Endothelial cell of umbilical vein (primary cell): Measurements from ENCODE around the gene SAAL1. TPM values are rescaled to one million over a fixed set of nuclear protein-coding genes. Genes with fewer than 3 reads are reported as not detected.

ENCODE experiments used
- BruUV-seq: library from RNA; stranded (reverse); fragments of 400-500 nt; replicated peaks from 2 replicates; lab custom pipeline; 2021; lab: Mats Ljungman, UMichigan
- CTCF ChIA-PET: fragments of 300-600, 350-600 bp; sonication (Branson Sonifier 250); formaldehyde crosslinking; loops from one replicate; lab custom pipeline; 2021; ENCODE audit warnings: antibody characterized with exemption, inconsistent platforms; lab: Charles Lee
- POLR2A ChIA-PET: fragments of 300-600, 350-600 bp; sonication (Branson Sonifier 250); formaldehyde crosslinking; loops from one replicate; lab custom pipeline; 2021; ENCODE audit warnings: antibody characterized with exemption, inconsistent platforms; lab: Charles Lee
- DNase-seq: peaks from one replicate; pipeline ENCODE4 v3.0.0-alpha.2; 2011; ENCODE audit warnings: low read depth, low spot score
- FAIRE-seq: peaks from 2 replicates; lab custom pipeline; 2011; peaks lifted over from hg19 to GRCh38; lab: Jason Lieb, UNC
- H2AFZ ChIP-seq: 2 replicates; pipeline ENCODE4 v1.6.0; 2012; ENCODE audit warnings: low read depth, low read length, control low read depth, inconsistent platforms
- H3K27ac ChIP-seq: 2 replicates; pipeline ENCODE4 v1.5.1; 2011; ENCODE audit warnings: low read depth, mild to moderate bottlenecking, control low read depth, low read length, moderate library complexity; ENCODE audit not compliant: insufficient read depth
- H3K27me3 ChIP-seq, 2 experiments: 2 replicates each; pipeline versions ENCODE4 v1.6.0 to v1.6.1; 2011; ENCODE audit warnings: low read length in 2 of 2, mixed read lengths in 1 of 2; ENCODE audit not compliant: control insufficient read depth in 2 of 2, insufficient read depth in 2 of 2
- H3K36me3 ChIP-seq, 2 experiments: 2 replicates in 1 of 2; 3 replicates in 1 of 2; pipeline ENCODE4 v1.5.1; 2011; ENCODE audit warnings: low read length in 2 of 2, mild to moderate bottlenecking in 1 of 2, moderate library complexity in 1 of 2; ENCODE audit not compliant: control insufficient read depth in 2 of 2, insufficient read depth in 2 of 2; ENCODE audit errors: extremely low read depth in 1 of 2
- H3K4me1 ChIP-seq: 3 replicates; pipeline ENCODE4 v1.5.1; 2011; ENCODE audit warnings: mild to moderate bottlenecking, low read length; ENCODE audit not compliant: control insufficient read depth, insufficient read depth; ENCODE audit errors: extremely low read depth
- H3K4me2 ChIP-seq: 2 replicates; pipeline ENCODE4 v1.6.1; 2011; ENCODE audit warnings: low read length, control low read depth, mixed read lengths; ENCODE audit not compliant: insufficient read depth
- H3K4me3 ChIP-seq, 3 experiments: fragments of 200-600 bp in 1 of 3; sonication (generic), shearing (Covaris generic) in 1 of 3; replicated peaks in 1 of 3; 2 replicates each; pipeline ENCODE4 v1.5.1; 2011 to 2016; ENCODE audit warnings: control low read depth in 3 of 3, low read length in 3 of 3, mild to moderate bottlenecking in 2 of 3, inconsistent platforms in 1 of 3, low read depth in 1 of 3, moderate library complexity in 1 of 3; ENCODE audit not compliant: insufficient read depth in 1 of 3
- H3K79me2 ChIP-seq: 2 replicates; pipeline ENCODE4 v1.6.0; 2012; ENCODE audit warnings: low read length, inconsistent platforms; ENCODE audit not compliant: control insufficient read depth, insufficient read depth
- H3K9ac ChIP-seq: replicated peaks from 2 replicates; pipeline ENCODE3; 2011; ENCODE audit warnings: low read length, control low read depth; ENCODE audit not compliant: insufficient read depth; ENCODE audit errors: extremely low read depth
- H3K9me1 ChIP-seq: replicated peaks from 3 replicates; pipeline ENCODE4 v1.6.0; 2011; ENCODE audit warnings: mild to moderate bottlenecking, low read length; ENCODE audit not compliant: control insufficient read depth, insufficient read depth; ENCODE audit errors: extremely low read depth
- H3K9me3 ChIP-seq: replicated peaks from 2 replicates; pipeline ENCODE4 v1.5.1; 2012; ENCODE audit warnings: low read length, inconsistent platforms; ENCODE audit not compliant: control insufficient read depth, insufficient read depth
- H4K20me1 ChIP-seq: replicated peaks from 2 replicates; pipeline ENCODE3; 2011; ENCODE audit warnings: mild to moderate bottlenecking, low read length; ENCODE audit not compliant: control insufficient read depth, insufficient read depth; ENCODE audit errors: extremely low read depth
- EZH2 ChIP-seq: IDR thresholded peaks from 2 replicates; pipeline ENCODE4 v1.6.1; 2012; ENCODE audit warnings: borderline replicate concordance, low read depth, mild to moderate bottlenecking, moderate library complexity, low read length, inconsistent platforms; ENCODE audit not compliant: severe bottlenecking
- FOS ChIP-seq: IDR thresholded peaks from 2 replicates; pipeline ENCODE4 v1.6.1; 2011; ENCODE audit warnings: mild to moderate bottlenecking, low read length, moderate library complexity, borderline replicate concordance; ENCODE audit not compliant: insufficient read depth
- GATA2 ChIP-seq: IDR thresholded peaks from 2 replicates; pipeline ENCODE4 v1.7.0; 2011; ENCODE audit warnings: low read depth, mild to moderate bottlenecking, moderate library complexity, mixed read lengths, low read length; ENCODE audit not compliant: insufficient read length, insufficient read depth
- JUN ChIP-seq: IDR thresholded peaks from 2 replicates; pipeline ENCODE4 v1.6.1; 2011; ENCODE audit warnings: borderline replicate concordance, low read depth; ENCODE audit not compliant: insufficient read length, insufficient read depth
- MYC ChIP-seq: IDR thresholded peaks from one replicate; pipeline ENCODE4 v1.6.1; 2011; ENCODE audit warnings: mild to moderate bottlenecking, low read depth, low read length
- POLR2A ChIP-seq: IDR thresholded peaks from 2 replicates; pipeline ENCODE4 v1.6.1; 2012; ENCODE audit warnings: low read depth, mild to moderate bottlenecking, control low read depth, low read length
- POLR2AphosphoS5 ChIP-seq: IDR thresholded peaks from 2 replicates; pipeline ENCODE4 v1.6.1; 2012; ENCODE audit warnings: low read depth, mild to moderate bottlenecking, control low read depth, low read length, moderate library complexity; ENCODE audit not compliant: insufficient read depth
- dilution Hi-C: fragments of 300-500 bp; cut with MboI; formaldehyde crosslinking; loops from one replicate; pipeline ENCODE4 v1.15.0; 2019; ENCODE audit warnings: low sequenced_read_pairs; ENCODE audit not compliant: extremely low pct_ligation_motif_present
- intact Hi-C: fragments of 100-400 bp; cut with micrococcal nuclease; formaldehyde crosslinking; loops from one replicate; pipeline ENCODE4 v1.10.0; 2022
- polyA plus RNA-seq, 4 experiments: library from polyadenylated mRNA; depleted of rRNA in 3 of 4; stranded (reverse) in 3 of 4; unstranded in 1 of 4; fragments of >200 nt; gene quantifications; 2 replicates each; pipeline versions ENCODE4 v1.2.1 to v1.2.3, GENCODE V29; 2011 to 2012; ENCODE audit warnings: missing spikeins in 1 of 4
- total RNA-seq: library from RNA; stranded (reverse); gene quantifications from 2 replicates; pipeline ENCODE4 v1.2.3, GENCODE V29; 2021
- TF ChIP-seq, protein P1 (sequence below): IDR thresholded peaks from 2 replicates; pipeline ENCODE4 v1.6.1; 2011; ENCODE audit not compliant: insufficient read depth, insufficient read length
- TF ChIP-seq, protein P2 (sequence below), 2 donors: IDR thresholded peaks; 1 replicate in 1 of 2; 2 replicates in 1 of 2; pipeline ENCODE4 v1.5.1; 2011; ENCODE audit warnings: low read length in 2 of 2, mild to moderate bottlenecking in 2 of 2, moderate library complexity in 2 of 2, control low read depth in 1 of 2, inconsistent platforms in 1 of 2, low read depth in 1 of 2; ENCODE audit not compliant: insufficient read depth in 1 of 2; ENCODE audit errors: extremely low read depth in 1 of 2

Gene SAAL1
- total and polyA plus RNA-seq, 2 donors (not counting 3 experiments of a cell fraction or from before 2014, with no cell fraction given) = 9.5 to 22.1 TPM

DNA sequence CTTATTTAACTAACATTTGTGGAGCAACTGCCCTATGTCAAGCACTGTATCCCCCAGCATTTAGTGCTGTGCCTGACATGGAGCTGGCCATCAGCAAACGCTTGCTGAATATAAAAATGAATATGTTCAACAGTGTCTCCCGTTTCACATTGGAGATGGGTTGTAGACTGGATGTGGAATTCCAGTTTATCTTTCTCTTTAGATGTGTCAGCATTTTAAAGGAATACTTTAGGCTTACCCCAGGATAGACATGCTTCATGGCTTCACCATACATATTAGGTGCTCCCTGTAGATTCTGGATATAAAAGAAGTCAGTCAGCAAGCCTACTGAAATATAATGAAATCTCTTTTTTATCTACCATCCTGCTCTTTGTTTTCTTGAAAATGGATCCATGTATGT lies 38.5 kb downstream of the SAAL1 start:
- no peaks in the 10 kb centered on the region for H3K36me3 ChIP-seq
- BruUV-seq = no TSS peak
- H3K9ac ChIP-seq = no peak overlapping the region
- POLR2A ChIA-PET = no interaction called here
- H3K27me3 ChIP-seq = no peaks in the 10 kb centered on the region
- H3K4me1 ChIP-seq = no peaks in the 10 kb centered on the region
- FAIRE-seq (no peak), DNase-seq (no peak)
- H4K20me1 ChIP-seq = no peaks in the 10 kb centered on the region
- H3K4me2 ChIP-seq = no peak overlapping the region
- CTCF ChIA-PET = no interaction called here
- H3K79me2 ChIP-seq = no peaks in the 10 kb centered on the region
- TF ChIP-seq POLR2AphosphoS5 (no peak), GATA2 (no peak), EZH2 (no peak)
- TF ChIP-seq, protein P1, sequence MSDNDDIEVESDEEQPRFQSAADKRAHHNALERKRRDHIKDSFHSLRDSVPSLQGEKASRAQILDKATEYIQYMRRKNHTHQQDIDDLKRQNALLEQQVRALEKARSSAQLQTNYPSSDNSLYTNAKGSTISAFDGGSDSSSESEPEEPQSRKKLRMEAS = no peak
- no peak overlapping the region for H2AFZ ChIP-seq
- no peak overlapping the region for H3K27ac ChIP-seq
- intact Hi-C loops = no loop called here
- no peaks in the 10 kb centered on the region for H3K9me3 ChIP-seq
- dilution Hi-C loops = no loop called here
- H3K4me3 ChIP-seq = no peak overlapping the region
- H3K9me1 ChIP-seq = no peaks in the 10 kb centered on the region

DNA sequence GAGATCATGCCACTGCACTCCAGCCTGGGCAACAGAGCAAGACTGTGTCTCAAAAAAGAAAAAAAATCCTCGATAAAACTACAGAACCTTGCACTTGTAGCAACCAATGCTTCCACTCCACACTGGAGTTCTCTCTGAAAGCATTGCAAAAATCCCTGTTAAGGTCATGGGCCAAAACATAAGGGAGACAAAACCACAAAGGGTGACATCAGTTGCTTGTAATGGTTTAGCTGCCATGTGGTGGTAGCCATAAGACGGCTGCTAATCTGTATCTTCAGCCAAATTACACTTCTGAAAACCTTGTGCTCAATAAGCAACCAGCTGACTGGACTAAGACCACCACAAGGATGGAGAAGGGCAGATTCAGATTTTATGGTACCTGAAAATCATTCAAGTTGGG lies 39.3 kb downstream of the SAAL1 start:
- H3K9ac ChIP-seq = no peak overlapping the region
- FAIRE-seq (no peak), DNase-seq (no peak)
- ChIA-PET POLR2A (no interaction called here), CTCF (no interaction called here)
- no peaks in the 10 kb centered on the region for H4K20me1 ChIP-seq
- no peaks in the 10 kb centered on the region for H3K9me3 ChIP-seq
- intact Hi-C loops (no loop called here), dilution Hi-C loops (no loop called here)
- no peaks in the 10 kb centered on the region for H3K4me1 ChIP-seq
- H3K9me1 ChIP-seq = no peaks in the 10 kb centered on the region
- H3K36me3 ChIP-seq = no peaks in the 10 kb centered on the region
- H3K27ac ChIP-seq = no peak overlapping the region
- no peaks in the 10 kb centered on the region for H3K27me3 ChIP-seq
- no peaks in the 10 kb centered on the region for H3K79me2 ChIP-seq
- no peak overlapping the region for H3K4me3 ChIP-seq
- H2AFZ ChIP-seq = no peak overlapping the region
- no TSS peak for BruUV-seq
- H3K4me2 ChIP-seq = no peak overlapping the region
- no peak for TF ChIP-seq MYC
- TF ChIP-seq, protein P2, sequence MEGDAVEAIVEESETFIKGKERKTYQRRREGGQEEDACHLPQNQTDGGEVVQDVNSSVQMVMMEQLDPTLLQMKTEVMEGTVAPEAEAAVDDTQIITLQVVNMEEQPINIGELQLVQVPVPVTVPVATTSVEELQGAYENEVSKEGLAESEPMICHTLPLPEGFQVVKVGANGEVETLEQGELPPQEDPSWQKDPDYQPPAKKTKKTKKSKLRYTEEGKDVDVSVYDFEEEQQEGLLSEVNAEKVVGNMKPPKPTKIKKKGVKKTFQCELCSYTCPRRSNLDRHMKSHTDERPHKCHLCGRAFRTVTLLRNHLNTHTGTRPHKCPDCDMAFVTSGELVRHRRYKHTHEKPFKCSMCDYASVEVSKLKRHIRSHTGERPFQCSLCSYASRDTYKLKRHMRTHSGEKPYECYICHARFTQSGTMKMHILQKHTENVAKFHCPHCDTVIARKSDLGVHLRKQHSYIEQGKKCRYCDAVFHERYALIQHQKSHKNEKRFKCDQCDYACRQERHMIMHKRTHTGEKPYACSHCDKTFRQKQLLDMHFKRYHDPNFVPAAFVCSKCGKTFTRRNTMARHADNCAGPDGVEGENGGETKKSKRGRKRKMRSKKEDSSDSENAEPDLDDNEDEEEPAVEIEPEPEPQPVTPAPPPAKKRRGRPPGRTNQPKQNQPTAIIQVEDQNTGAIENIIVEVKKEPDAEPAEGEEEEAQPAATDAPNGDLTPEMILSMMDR (IDR thresholded peaks at IDR 0.05; ENCODE audit: extremely low read depth in 1 of 2, insufficient read depth in 1 of 2, low read depth in 1 of 2, low read length in 2 of 2) = no peak
- no peak for TF ChIP-seq EZH2
- TF ChIP-seq GATA2 = no peak
- TF ChIP-seq, protein P1 = no peak
- TF ChIP-seq POLR2AphosphoS5 = no peak
- no peak for TF ChIP-seq JUN
- TF ChIP-seq FOS = no peak
- no peak for TF ChIP-seq POLR2A
